HEK293 (cell line): ENCODE results near the gene TNFRSF9.

Experiments used
- ZBTB1 ChIP-seq: fragments of 450-650 bp; formaldehyde crosslinking; IDR thresholded peaks from 2 replicates; pipeline ENCODE4 v1.5.1; 2016; ENCODE audit warnings: missing biosample characterization, missing genetic modification characterization
- ZFP37 ChIP-seq: fragments of 450-650 bp; formaldehyde crosslinking; IDR thresholded peaks from 2 replicates; pipeline ENCODE4 v1.5.1; 2016; ENCODE audit warnings: missing biosample characterization, missing genetic modification characterization
- ZNF768 ChIP-seq: fragments of 450-650 bp; formaldehyde crosslinking; IDR thresholded peaks from 2 replicates; pipeline ENCODE4 v1.5.1; 2018; ENCODE audit warnings: missing biosample characterization, mild to moderate bottlenecking, missing genetic modification characterization
- TF ChIP-seq, protein P1 (sequence below): fragments of 450-650 bp; IDR thresholded peaks from 2 replicates; pipeline ENCODE4 v1.5.1; 2018; ENCODE audit warnings: missing biosample characterization, missing genetic modification characterization
- TF ChIP-seq, protein P2 (sequence below): fragments of 450-650 bp; formaldehyde crosslinking; IDR thresholded peaks from 2 replicates; pipeline ENCODE4 v1.5.1; 2016; ENCODE audit warnings: missing biosample characterization, missing genetic modification characterization

DNA sequence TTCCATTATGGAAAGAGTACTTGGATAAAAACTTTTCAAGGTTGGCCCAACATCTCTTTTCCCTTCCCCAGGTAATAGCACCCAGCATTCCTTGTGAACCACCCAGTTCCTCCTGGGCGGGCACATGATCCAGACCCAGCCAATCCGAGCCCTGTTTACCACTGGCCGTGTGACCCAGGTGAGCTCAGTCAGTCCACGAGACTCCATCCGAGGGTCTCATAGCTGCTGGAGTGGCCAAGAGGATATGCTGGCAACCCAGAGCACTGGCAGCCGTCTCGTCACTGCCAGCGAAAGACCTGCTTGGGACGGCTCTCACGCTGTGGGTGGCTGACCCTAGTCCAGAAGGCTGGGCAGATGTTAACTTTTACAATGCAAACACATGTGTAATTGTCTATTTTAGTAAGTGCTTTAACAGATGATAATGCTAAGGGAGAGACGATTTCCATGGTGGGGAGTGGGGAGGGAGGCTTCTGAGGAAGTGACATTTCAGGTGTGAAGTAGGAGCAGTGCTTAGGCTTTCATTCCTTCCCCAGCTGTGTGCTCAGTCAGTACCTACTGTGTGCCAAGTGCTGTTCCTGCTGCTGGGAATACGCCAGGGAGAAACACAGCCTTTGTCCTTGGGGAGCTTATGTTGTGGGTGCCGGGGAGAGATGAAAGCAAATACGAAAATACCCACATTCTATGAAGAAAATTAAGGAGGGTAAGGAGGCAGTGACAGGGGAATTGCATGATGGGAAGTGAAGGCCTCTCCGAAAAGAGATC is 45.4 kb upstream of the TNFRSF9 start:
- TF ChIP-seq, protein P1, sequence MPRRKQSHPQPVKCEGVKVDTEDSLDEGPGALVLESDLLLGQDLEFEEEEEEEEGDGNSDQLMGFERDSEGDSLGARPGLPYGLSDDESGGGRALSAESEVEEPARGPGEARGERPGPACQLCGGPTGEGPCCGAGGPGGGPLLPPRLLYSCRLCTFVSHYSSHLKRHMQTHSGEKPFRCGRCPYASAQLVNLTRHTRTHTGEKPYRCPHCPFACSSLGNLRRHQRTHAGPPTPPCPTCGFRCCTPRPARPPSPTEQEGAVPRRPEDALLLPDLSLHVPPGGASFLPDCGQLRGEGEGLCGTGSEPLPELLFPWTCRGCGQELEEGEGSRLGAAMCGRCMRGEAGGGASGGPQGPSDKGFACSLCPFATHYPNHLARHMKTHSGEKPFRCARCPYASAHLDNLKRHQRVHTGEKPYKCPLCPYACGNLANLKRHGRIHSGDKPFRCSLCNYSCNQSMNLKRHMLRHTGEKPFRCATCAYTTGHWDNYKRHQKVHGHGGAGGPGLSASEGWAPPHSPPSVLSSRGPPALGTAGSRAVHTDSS (tag by site-specific recombination) = no peak
- TF ChIP-seq ZNF768 (no peak), ZBTB1 (no peak), ZFP37 (tag by site-specific recombination) (no peak)
- TF ChIP-seq, protein P2, sequence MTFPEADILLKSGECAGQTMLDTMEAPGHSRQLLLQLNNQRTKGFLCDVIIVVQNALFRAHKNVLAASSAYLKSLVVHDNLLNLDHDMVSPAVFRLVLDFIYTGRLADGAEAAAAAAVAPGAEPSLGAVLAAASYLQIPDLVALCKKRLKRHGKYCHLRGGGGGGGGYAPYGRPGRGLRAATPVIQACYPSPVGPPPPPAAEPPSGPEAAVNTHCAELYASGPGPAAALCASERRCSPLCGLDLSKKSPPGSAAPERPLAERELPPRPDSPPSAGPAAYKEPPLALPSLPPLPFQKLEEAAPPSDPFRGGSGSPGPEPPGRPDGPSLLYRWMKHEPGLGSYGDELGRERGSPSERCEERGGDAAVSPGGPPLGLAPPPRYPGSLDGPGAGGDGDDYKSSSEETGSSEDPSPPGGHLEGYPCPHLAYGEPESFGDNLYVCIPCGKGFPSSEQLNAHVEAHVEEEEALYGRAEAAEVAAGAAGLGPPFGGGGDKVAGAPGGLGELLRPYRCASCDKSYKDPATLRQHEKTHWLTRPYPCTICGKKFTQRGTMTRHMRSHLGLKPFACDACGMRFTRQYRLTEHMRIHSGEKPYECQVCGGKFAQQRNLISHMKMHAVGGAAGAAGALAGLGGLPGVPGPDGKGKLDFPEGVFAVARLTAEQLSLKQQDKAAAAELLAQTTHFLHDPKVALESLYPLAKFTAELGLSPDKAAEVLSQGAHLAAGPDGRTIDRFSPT (tag by site-specific recombination) = no peak
